H1 (cell line): Measurements from ENCODE around the gene WDFY4. TPM values are rescaled to one million over a fixed set of nuclear protein-coding genes. Genes with fewer than 3 reads are reported as not detected.

Experiments used
- CBX5 ChIP-seq: fragments of 300-800, 300-1000 bp; sonication (generic); IDR thresholded peaks from 2 replicates; pipeline ENCODE4 v1.7.1; 2016; ENCODE audit warnings: antibody characterized with exemption, low read length, low read depth
- CBX8 ChIP-seq: fragments of 300-800, 300-1000 bp; sonication (generic); IDR thresholded peaks from 2 replicates; pipeline ENCODE4 v1.7.1; 2016; ENCODE audit warnings: low read depth, low read length, borderline replicate concordance
- CTCF ChIP-seq, 3 experiments: IDR thresholded peaks; 1 replicate in 2 of 3; 2 replicates in 1 of 3; pipeline versions ENCODE4 v1.5.1 to v1.6.1; 2011; ENCODE audit warnings: low read length in 3 of 3, mild to moderate bottlenecking in 3 of 3, inconsistent platforms in 2 of 3, low read depth in 1 of 3, moderate library complexity in 1 of 3; ENCODE audit not compliant: insufficient read depth in 1 of 3; ENCODE audit errors: control extremely low read depth in 1 of 3
- RFX5 ChIP-seq: IDR thresholded peaks from 2 replicates; pipeline ENCODE4 v1.6.1; 2011; ENCODE audit warnings: low read depth, low read length, improper control_type of control experiment, borderline replicate concordance
- SP1 ChIP-seq: IDR thresholded peaks from 2 replicates; pipeline ENCODE4 v1.6.1; 2011; ENCODE audit warnings: low read depth, low read length
- polyA plus RNA-seq, 7 experiments: library from polyadenylated mRNA; depleted of rRNA in 3 of 7; stranded (reverse) in 5 of 7; unstranded in 2 of 7; fragments of >200 nt in 5 of 7; fragments of 200-250 nt in 2 of 7; gene quantifications; 1 replicate in 5 of 7; 2 replicates in 1 of 7; 4 replicates in 1 of 7; pipeline versions ENCODE4 v1.2.1 to v1.2.3, GENCODE V29; 2011 to 2013; ENCODE audit warnings: missing spikeins in 2 of 7, mixed read lengths in 2 of 7
- total RNA-seq: library from RNA; stranded (reverse); fragmentation: NEBNext Ultra II Directional; extraction: Animal tissue kit (Norgen Biotek cat#: 25700); gene quantifications from 2 replicates; pipeline ENCODE4 v1.2.1, GENCODE V29; 2021

Gene WDFY4
- total and polyA plus RNA-seq, 2 of the 8 experiments (the other 6 are each of a cell fraction or from before 2014, with no cell fraction given): not detected

- TF ChIP-seq CTCF (IDR thresholded peaks at IDR 0.05; ENCODE audit: control extremely low read depth in 1 of 3, insufficient read depth in 1 of 3, low read depth in 1 of 3, low read length in 3 of 3) (no peak), CBX8 (no peak), RFX5 (no peak), SP1 (no peak), CBX5 (no peak)
Measured at GRCh38 chr10:48661441-48661840, 23.2 kb upstream of the WDFY4 start (continued).
